ENCODE results near the gene KIAA1210. TPM values are rescaled to one million over a fixed set of nuclear protein-coding genes. Genes with fewer than 3 reads are reported as not detected.

KIAA1210 gene
- polyA plus RNA-seq, 4 donors, result 1.5 to 2.3 (median 1.9) TPM

- DNase-seq (ENCODE audit: low read depth in 4 of 4, low spot score in 3 of 4), result no peak
Measured at GRCh38 chrX:119094819-119095218, 32.8 kb downstream of the KIAA1210 start.

- no peak for DNase-seq (ENCODE audit: low read depth in 4 of 4, low spot score in 3 of 4)
Measured at GRCh38 chrX:119093991-119094735, 33.4 kb downstream of the KIAA1210 start.

GRCh38 chrX:119090627-119091026 lies 37.0 kb downstream of the KIAA1210 start:
- no peak for DNase-seq (ENCODE audit: low read depth in 4 of 4, low spot score in 3 of 4)

- DNase-seq (ENCODE audit: low read depth in 4 of 4, low spot score in 3 of 4), result no peak
Measured at GRCh38 chrX:119089619-119090018, 38.0 kb downstream of the KIAA1210 start.

GRCh38 chrX:119087121-119087520 lies 40.5 kb downstream of the KIAA1210 start:
- DNase-seq (ENCODE audit: low read depth in 4 of 4, low spot score in 3 of 4), result no peak

- no peak for DNase-seq (ENCODE audit: low read depth in 4 of 4, low spot score in 3 of 4)
Measured at GRCh38 chrX:119084766-119085165, 42.8 kb downstream of the KIAA1210 start.

- no peak for DNase-seq (ENCODE audit: low read depth in 4 of 4, low spot score in 3 of 4)
Measured at GRCh38 chrX:119082278-119082677, 45.3 kb downstream of the KIAA1210 start.

- DNase-seq (ENCODE audit: low read depth in 4 of 4, low spot score in 3 of 4), result no peak
Measured at GRCh38 chrX:119075270-119076025, 52.2 kb downstream of the KIAA1210 start.

- DNase-seq (ENCODE audit: low read depth in 4 of 4, low spot score in 3 of 4), result no peak
Measured at GRCh38 chrX:119073911-119074310, 53.7 kb downstream of the KIAA1210 start.

- no peak for DNase-seq (ENCODE audit: low read depth in 4 of 4, low spot score in 3 of 4)
Measured at GRCh38 chrX:119073200-119073905, 54.3 kb downstream of the KIAA1210 start.

- no peak for DNase-seq (ENCODE audit: low read depth in 4 of 4, low spot score in 3 of 4)
Measured at GRCh38 chrX:119072744-119073143, 54.9 kb downstream of the KIAA1210 start, which contains the start of gene CT47C1. TSS of gene CT47C1 (plus strand) at chrX:119072993. CDS start at chrX:119073226, 233 bp downstream.

- no peak for DNase-seq (ENCODE audit: low read depth in 4 of 4, low spot score in 3 of 4)
Measured at GRCh38 chrX:119071381-119071780, 56.2 kb downstream of the KIAA1210 start.

- no peak for DNase-seq (ENCODE audit: low read depth in 4 of 4, low spot score in 3 of 4)
Measured at GRCh38 chrX:119069762-119070161, 57.9 kb downstream of the KIAA1210 start.

- no peak for DNase-seq (ENCODE audit: low read depth in 4 of 4, low spot score in 3 of 4)
Measured at GRCh38 chrX:119069128-119069527, 58.5 kb downstream of the KIAA1210 start.

GRCh38 chrX:119067023-119067739 lies 60.4 kb downstream of the KIAA1210 start:
- peak in 1 of 4 donors; percentile 20 for DNase-seq (ENCODE audit: low read depth in 4 of 4, low spot score in 3 of 4)

- DNase-seq (ENCODE audit: low read depth in 4 of 4, low spot score in 3 of 4), result no peak
Measured at GRCh38 chrX:119063428-119063827, 64.2 kb downstream of the KIAA1210 start.

- DNase-seq (ENCODE audit: low read depth in 4 of 4, low spot score in 3 of 4), result no peak
Measured at GRCh38 chrX:119062750-119063374, 64.8 kb downstream of the KIAA1210 start.

GRCh38 chrX:119055687-119056086 lies 71.9 kb downstream of the KIAA1210 start:
- DNase-seq (ENCODE audit: low read depth in 4 of 4, low spot score in 3 of 4), result no peak

GRCh38 chrX:119045884-119046283 lies 81.7 kb downstream of the KIAA1210 start:
- no peak for DNase-seq (ENCODE audit: low read depth in 4 of 4, low spot score in 3 of 4)

- no peak for DNase-seq (ENCODE audit: low read depth in 4 of 4, low spot score in 3 of 4)
Measured at GRCh38 chrX:119042996-119043395, 84.6 kb downstream of the KIAA1210 start.
